ENCODE results near the gene KRT26.
A peak's percentile ranks its signal among the peaks of the same experiment; 100 is the strongest.
"Not testable (repeated sequence)": the region's sequence is repeated elsewhere in the genome, so short reads cannot be mapped to it uniquely, and the experiment has no call there.

Gene KRT26, protein sequence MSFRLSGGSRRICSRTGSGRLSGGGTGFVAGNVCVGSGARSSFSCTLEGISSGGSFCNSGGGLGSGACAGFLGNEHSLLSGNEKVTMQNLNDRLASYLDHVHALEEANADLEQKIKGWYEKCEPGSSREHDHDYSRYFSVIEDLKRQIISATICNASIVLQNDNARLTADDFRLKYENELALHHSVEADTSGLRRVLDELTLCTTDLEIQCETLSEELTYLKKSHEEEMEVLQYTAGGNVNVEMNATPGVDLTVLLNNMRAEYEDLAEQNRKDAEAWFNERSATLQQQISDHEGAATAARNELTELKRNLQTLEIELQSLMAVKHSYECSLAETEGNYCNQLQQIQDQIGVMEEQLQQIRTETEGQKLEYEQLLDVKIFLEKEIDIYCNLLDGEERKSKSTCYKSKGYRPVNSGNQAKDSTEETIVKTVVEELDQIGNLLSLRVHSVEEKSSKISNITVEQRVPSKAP

DNA sequence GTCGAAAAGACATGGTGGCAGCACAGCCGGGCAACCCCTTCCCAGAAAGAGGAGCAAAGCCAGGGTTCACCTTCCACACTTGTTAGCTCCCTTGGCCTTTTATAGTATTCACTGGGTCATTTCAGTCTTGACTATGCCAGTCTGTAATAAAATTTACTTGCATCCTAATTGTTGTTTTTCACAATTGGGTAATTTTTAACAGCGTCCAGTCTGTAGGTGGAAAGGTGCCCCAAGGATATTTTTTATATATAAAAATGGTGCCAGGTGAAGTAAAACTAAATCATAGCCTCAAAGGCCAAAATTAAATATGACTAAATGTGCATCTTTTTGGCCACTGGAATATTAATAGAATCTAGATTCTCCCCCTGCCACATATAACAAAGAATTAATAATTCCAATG is at the start of gene KRT26:
TSS of gene KRT26 (minus strand) at position 101 of the 400 bp plus-strand sequence. CDS start at position 13, 88 bp downstream.
- no peak for DNase-seq
- in situ Hi-C loops (cut with HindIII; ENCODE audit: low pct_ligation_motif_present, low pct_unique_long_range_greater_than_20kb, low sequenced_read_pairs): no loop called here

DNA sequence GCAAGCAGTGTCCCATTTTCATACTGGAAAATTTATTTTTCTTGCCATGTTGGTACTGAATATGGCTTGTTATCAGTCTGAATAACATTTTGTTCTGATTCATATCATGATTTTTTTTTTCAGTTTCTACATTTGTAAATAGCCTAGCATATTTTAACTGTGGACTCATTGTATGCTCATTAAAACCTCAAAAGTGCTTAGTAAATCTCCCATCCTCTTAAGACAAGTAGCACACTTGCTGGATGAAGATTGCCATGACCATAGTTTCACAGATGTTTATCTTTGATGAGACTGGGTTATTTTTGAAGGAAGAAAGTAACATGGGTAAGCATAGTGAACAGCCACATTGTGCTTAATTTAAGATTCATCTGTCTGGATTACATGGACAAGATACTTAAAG is 49.5 kb upstream of the KRT26 start:
- in situ Hi-C loops (cut with HindIII; ENCODE audit: low pct_ligation_motif_present, low pct_unique_long_range_greater_than_20kb, low sequenced_read_pairs): no loop called here
- DNase-seq: no peak

DNA sequence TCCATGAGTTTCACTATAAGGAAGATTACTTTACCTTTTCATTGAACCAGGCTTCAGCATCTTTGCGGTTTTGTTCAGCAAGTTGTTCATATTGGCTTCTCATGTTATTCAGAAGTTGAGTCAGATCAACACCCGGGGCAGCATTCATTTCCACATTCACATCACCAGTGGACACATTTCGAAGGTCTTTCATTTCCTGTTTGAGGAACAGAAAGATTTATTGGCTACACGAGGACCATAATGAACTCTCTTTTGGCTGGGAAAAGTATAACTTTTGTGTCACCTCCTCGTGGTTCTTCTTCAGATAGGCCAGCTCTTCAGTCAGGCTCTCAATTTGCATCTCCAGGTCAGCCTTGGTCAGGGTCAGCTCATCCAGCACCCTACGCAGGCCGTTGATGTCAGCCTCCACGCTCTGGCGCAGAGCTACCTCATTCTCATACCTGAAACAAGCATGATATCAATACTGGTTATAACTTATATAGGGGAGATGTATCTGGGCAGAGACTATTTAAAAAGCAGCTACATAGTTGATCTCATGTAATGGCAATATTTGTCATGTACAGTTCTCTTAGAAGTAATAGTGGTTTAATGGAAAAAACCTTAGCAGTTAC is 48.3 kb upstream of the KRT26 start:
- in situ Hi-C loops (cut with HindIII; ENCODE audit: low pct_ligation_motif_present, low pct_unique_long_range_greater_than_20kb, low sequenced_read_pairs): no loop called here
- DNase-seq: no peak

DNA sequence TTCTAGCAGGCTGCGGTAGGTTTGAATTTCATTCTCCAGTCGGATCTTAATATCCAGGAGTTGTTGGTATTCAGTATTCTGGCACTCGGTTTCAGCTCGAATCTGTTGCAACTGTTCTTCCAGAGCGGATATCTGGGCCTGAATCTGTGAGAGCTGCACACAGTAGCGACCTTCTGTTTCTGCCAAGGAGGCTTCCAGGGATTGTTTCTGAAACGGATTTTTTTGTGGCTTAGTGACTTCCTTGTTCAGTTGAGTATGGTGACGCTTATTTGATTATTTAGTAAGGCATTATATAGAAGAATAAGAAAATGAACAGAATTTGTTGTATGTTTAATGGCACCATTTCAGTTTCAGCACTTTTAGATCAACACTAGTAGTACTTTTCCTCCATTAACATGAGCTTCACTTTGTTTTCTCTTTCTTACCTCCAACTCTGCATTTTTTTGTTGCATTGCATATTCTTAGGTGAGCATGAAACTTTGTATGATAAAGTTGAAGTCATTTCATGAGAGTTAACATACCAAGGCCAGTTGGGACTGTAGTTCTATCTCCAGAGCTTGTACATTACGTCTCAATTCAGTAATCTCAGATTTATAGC is 47.6 kb upstream of the KRT26 start:
- no peak for DNase-seq
- in situ Hi-C loops (cut with HindIII; ENCODE audit: low pct_ligation_motif_present, low pct_unique_long_range_greater_than_20kb, low sequenced_read_pairs): no loop called here

DNA sequence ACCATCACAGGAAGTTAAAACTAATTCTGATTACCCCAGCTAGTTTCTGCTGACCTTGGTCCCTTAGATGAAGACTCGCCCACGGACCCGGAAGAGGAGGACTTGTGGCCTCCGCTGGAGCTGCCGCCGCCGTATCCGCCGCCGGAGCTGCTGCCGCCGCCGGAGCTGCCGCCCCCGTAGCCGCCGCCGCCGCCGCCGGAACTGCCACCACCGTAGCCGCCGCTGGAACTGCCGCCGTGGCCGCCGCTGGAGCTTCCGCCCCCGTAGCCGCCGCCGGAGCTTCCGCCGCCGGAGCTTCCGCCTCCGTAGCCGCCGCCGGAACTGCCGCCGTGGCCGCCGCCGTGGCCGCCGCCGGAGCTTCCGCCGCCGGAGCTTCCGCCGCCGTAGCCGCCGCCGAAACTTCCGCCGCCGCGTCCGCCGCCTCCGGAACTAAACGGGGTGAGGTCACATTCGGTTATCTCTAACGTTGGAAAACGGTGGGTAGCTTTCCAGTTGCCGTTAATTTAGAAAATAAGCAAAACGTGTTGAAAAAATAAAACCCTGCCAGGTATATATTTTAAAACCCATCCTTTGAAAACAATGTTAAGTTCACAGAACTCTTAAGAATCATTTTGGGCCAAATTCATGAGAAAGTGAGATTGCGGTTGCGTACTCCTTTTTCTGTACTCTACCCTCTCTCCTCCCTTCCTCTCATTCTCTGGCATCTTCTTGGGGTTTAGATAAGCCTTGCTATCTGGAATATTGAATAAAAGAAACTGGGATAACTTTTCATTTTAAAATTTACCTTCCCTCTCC is 46.9 kb upstream of the KRT26 start:
- in situ Hi-C loops (cut with HindIII; ENCODE audit: low pct_ligation_motif_present, low pct_unique_long_range_greater_than_20kb, low sequenced_read_pairs): no loop called here
- DNase-seq: peak; percentile 83

DNA sequence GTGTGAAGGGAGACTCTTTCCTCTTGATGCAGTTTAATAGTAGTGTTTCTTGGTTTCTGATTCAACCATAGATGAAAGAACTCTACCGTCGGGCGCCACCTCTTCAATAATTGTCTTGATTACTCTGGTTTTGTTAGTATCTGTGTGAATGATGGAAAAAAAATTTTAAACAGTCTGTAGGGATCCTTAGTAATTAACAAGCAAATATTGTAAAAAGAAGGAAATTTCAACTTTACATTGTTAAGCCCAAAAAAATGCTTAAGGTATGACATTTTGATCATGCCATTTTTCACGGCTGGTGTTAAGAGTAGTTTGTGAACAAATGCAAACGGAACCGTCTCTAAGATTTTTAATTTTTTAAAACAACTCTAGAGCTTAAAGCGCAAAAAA is 46.3 kb upstream of the KRT26 start:
- peak; percentile 4 for DNase-seq
- in situ Hi-C loops (cut with HindIII; ENCODE audit: low pct_ligation_motif_present, low pct_unique_long_range_greater_than_20kb, low sequenced_read_pairs): no loop called here

DNA sequence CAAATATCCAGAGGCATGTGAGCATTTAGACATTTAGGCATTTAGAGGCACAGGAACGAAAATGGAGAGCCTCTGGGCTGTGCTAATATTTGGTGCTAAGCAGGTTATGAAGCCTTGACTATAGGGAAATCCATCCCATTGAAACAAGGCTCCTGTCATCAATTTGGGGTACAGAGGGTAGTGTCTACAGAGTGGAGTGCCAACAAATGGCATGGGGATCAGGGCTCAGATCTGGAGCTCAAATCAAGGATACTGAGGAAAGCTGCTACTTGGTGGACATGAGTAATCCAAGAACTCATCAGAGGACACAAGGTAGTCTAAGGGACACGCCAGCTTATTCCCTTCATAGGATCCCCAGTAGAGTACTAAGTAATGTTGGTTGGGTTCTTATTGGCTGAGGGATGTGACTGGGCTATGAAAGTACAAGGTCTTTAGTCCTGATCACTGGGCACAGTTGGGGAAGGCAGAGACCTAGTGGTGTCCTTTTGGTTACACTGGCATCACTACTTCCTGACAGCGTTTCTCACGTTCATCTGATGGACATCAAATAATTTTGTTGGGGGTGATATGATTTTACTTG is 45.2 kb upstream of the KRT26 start:
- in situ Hi-C loops (cut with HindIII; ENCODE audit: low pct_ligation_motif_present, low pct_unique_long_range_greater_than_20kb, low sequenced_read_pairs): no loop called here

DNA sequence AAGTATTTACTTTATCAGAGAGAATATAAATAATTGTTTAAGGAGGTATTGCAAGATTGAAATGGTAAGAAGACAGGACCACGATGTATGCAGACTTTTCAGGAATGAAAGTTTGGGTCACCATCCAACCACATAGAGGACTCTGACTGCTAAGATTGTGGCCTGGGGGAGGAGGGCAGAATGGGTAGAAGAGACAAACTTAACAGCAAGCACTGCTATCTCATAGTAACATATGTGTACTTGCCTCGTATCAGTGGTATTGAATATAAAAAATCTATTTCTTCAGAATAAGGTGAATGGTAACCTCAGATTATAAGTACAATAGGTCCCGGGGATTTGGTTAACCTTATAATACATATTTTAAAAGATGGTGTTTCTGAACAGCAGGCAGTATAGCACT is 44.6 kb upstream of the KRT26 start:
- DNase-seq: no peak

More for the DNA sequence above, 45.2 kb upstream of the KRT26 start:
- DNase-seq: no peak

DNA sequence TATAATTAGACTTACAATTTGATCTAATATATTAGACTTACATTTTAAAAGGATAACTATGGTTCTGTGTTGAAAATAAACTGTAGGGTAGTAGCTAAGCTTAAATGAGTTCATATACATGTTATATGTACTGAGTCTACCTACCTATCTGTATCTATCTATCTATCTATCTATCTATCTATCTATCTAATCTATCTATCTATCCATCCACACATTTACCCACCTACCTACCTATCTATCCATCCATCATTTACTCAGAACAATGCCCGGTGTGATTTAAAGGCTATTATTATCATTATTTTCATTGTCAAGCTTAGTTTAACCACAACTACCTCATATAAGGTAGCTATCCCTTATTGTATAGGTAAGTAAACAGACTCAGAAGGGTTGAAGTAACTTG is 43.4 kb upstream of the KRT26 start:
- DNase-seq: no peak
- in situ Hi-C loops (cut with HindIII; ENCODE audit: low pct_ligation_motif_present, low pct_unique_long_range_greater_than_20kb, low sequenced_read_pairs): no loop called here

More for the DNA sequence above, 44.6 kb upstream of the KRT26 start:
- in situ Hi-C loops (cut with HindIII; ENCODE audit: low pct_ligation_motif_present, low pct_unique_long_range_greater_than_20kb, low sequenced_read_pairs): no loop called here

DNA sequence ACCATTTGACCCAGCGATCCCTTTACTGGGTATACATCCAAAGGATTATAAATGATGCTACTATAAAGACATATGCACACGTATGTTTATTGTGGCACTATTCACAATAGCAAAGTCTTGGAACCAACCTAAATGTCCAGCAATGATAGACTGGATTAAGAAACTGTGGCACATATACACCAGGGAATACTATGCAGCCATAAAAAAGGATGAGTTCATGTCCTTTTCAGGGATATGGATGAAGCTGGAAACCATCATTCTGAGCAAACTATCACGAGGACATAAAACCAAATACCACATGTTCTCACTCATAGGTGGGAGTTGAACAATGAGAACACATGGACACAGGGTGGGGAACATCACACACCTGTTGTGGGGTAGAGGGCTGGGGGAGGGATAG is 42.7 kb upstream of the KRT26 start:
- DNase-seq; in situ Hi-C loops (cut with HindIII; ENCODE audit: low pct_ligation_motif_present, low pct_unique_long_range_greater_than_20kb, low sequenced_read_pairs): not testable (repeated sequence)

DNA sequence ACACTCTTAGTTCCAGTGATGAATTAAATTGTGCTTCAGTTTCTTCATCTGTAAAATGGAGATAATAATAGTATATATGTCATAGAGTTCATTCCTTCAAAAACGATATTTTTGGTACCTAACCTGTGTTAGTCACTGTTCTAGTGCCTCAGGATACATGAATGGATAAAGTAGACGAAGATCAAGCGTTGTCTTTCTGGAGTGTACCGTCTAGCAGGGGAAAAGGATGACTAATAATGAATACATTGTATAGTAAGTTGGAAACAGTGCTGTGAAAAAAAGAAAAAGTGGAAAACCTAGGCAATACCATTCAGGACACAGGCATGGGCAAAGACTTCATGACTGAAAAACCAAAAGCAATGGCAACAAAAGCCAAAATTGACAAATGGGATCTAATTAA is 41.8 kb upstream of the KRT26 start:
- DNase-seq: no peak

DNA sequence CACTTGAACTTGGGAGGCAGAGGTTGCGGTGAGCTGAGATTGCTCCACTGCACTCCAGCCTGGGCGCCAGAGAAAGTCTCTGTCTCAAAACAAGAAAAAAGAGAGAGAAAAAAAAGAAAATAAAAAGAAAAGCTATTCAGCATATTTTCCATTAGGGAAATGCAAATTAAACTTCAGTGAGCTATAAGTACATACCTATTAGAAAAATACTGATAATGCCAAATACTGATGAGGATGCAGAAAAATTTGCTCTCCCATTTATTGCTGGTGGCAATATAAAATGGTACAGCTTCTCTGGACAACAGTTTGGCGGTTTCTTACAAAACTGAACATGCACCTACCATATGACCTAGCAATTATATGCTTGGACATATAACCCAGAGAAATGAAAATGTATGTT is 40.6 kb upstream of the KRT26 start:
- DNase-seq: no peak
- in situ Hi-C loops (cut with HindIII; ENCODE audit: low pct_ligation_motif_present, low pct_unique_long_range_greater_than_20kb, low sequenced_read_pairs): no loop called here

More for the DNA sequence above, 41.8 kb upstream of the KRT26 start:
- in situ Hi-C loops (cut with HindIII; ENCODE audit: low pct_ligation_motif_present, low pct_unique_long_range_greater_than_20kb, low sequenced_read_pairs): no loop called here

DNA sequence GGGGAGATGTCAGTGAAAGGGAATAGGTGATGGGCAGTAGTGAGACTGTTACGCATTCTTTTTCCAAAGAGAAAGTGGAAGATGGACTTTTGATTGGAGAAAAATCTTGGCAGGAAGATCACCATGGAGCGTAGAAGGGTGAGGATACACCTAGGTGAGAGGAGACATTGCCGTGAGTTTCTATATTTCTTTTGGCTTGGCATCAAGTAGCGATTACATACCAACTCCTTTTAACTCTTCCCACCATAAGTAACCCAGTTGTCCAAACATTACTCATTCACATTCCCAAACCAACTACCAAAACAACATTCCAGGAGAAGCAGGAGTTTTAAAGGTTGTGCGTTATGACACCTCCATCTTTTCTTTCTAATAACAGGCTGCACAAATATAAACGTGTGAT is 38.5 kb upstream of the KRT26 start:
- in situ Hi-C loops (cut with HindIII; ENCODE audit: low pct_ligation_motif_present, low pct_unique_long_range_greater_than_20kb, low sequenced_read_pairs): no loop called here
- DNase-seq: peak; percentile 11

DNA sequence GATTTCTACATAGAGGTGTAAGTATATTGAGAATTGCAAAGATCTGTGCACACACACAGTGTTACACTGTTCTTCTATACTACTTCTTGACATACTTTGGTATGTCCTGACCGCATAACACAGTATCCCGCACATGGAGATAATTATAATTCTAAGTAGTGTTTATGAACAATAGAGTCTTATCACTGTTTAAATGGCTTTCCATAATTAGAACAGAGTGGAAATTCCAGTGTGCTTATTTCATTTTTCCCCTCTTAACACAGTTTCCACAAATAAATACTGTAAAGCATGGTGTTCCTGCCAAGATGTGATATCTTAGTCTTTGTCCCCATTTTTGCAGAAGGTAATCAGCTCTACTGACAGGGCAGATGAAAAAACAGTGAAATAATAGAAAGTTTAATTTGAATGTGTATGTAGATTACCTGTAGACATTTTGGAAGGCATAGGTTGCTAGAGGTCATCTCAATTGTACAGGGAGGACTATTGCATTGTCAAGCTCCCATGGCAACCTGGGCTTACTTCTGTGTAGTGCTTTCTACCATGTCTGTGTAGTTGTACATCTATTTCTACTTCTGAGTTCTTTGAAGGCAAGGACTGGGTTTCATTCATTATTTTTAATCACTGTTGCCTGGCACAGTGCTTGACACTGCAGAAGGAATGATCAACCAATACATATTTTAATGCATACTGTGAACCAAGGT is 37.9 kb upstream of the KRT26 start:
- no peak for DNase-seq
- in situ Hi-C loops (cut with HindIII; ENCODE audit: low pct_ligation_motif_present, low pct_unique_long_range_greater_than_20kb, low sequenced_read_pairs): no loop called here

DNA sequence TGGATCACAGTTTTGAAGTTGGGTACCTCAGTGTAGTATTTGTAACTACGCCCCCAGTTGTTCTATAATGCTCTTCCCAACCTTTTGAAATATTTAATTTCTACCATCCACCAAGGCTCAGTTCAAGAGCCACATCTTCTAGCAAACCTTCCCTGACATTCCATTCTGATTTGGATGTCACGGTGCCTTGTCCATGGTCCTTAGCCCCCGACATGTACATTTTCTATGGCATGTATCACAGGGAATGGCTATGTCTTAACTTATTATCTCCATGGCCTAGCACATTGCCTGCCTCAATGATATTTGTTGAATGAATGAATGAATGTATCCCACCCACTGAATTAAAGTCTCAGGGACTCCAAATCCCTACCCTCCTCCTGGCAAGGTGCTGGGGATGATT is 34.1 kb upstream of the KRT26 start:
- in situ Hi-C loops (cut with HindIII; ENCODE audit: low pct_ligation_motif_present, low pct_unique_long_range_greater_than_20kb, low sequenced_read_pairs): no loop called here
- DNase-seq: no peak

DNA sequence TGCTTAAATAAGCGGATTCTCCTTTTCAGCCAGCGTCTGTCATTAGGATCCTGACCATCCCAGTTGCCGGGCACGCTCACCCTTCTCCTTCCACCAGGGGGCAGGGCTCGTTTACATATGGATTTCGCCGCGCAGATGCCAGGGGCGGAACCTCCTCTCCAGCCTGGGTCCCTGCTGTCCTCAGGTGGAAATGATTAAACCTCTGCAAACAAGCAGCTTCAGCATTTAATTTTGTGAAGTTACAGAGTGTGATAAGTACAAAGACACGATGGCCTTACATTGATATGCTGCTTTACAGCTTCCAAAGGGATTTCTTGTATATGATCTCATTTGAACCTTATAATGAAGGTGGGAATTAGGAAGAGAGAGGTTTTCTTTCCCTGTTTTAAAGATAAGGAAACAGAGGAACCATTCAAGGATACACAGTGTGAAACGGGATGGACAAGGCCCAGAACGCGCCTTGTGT is 31.6 kb upstream of the KRT26 start:
- in situ Hi-C loops (cut with HindIII; ENCODE audit: low pct_ligation_motif_present, low pct_unique_long_range_greater_than_20kb, low sequenced_read_pairs): no loop called here
- DNase-seq: peak; percentile 80

DNA sequence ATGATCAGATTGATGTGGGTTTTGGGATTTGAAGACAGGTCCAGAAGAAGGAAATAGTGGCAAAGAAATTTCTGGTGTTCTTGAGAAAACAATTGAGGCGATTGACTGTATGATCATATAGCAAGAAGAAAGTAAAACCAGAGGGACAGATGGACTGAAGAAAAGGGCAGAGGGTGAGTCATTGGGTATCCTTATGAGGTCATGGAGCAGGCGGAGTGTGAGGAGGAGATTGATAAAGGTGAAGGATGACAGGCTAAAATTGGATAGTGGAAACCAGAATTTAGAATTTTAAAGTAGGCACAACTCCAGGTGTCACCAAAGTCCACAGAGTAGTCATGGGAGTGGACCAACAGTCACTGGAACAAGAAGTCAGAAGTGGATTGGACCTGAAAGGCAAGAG is 29.2 kb upstream of the KRT26 start:
- in situ Hi-C loops (cut with HindIII; ENCODE audit: low pct_ligation_motif_present, low pct_unique_long_range_greater_than_20kb, low sequenced_read_pairs): no loop called here
- no peak for DNase-seq

DNA sequence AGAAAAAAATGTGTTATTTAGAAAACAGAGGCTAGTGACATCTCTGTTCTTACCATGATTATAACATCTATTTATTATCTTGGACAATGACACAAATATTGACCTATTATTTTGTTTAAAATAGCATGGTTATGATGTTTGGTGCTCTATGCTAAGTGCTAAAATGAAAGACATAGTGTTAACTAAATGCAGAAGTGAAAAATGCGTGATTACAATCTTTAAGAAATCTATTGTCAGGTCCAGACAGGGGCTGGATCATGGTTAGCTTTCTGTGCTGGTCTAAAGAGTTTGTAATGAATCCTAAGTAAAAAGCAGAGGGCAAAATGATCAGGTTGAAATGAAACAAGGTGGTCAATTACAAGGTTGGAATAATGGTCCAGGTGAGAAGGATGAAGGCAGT is 28.4 kb upstream of the KRT26 start:
- DNase-seq: no peak
- in situ Hi-C loops (cut with HindIII; ENCODE audit: low pct_ligation_motif_present, low pct_unique_long_range_greater_than_20kb, low sequenced_read_pairs): no loop called here

Data from ACHN (cell line).